ENCODE measurements around the gene HS1BP3.
A peak's percentile ranks its signal among the peaks of the same experiment; 100 is the strongest.

DNA sequence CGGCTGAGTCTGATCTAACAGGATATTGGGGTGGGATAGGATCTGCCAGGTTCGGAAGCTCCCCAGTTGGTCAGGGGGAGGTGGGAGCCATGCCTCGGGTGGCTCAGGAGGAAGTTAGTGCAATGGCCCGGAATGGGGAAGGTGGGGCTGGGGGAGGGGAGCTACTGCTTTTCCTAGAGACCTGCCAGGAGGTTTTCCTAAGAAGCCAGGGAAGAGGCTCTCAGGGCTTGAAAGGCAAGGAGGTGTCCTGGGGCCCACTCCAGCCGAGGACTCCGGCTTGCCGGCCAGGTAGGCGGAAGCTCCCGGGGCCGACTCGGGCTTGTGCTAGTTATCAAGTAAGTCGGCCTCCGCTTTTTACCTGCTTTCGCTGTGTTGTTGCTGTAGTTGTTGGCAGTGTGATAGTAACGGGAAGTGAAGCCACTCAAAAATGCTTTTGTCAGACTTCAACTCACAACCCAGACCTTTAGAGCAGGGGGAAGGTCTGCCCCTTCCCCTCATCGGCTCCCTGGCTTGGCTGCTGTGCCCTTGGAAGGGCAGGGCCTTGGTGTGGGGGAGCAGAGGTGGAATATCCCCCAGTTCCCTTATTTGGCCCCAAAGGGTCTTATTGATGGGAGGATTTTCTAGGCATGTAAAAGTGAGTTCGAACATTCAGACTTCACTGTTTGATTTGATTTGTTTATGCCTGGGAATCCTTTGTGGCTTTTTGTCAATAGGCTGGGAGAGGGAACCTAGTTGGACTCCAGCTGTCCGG lies 21.5 kb upstream of the HS1BP3 start:
- TF ChIP-seq EZH2 (IDR thresholded peaks at IDR 0.05; ENCODE audit: insufficient read depth, low read length), result peak; percentile 34
- TF ChIP-seq, protein P1, sequence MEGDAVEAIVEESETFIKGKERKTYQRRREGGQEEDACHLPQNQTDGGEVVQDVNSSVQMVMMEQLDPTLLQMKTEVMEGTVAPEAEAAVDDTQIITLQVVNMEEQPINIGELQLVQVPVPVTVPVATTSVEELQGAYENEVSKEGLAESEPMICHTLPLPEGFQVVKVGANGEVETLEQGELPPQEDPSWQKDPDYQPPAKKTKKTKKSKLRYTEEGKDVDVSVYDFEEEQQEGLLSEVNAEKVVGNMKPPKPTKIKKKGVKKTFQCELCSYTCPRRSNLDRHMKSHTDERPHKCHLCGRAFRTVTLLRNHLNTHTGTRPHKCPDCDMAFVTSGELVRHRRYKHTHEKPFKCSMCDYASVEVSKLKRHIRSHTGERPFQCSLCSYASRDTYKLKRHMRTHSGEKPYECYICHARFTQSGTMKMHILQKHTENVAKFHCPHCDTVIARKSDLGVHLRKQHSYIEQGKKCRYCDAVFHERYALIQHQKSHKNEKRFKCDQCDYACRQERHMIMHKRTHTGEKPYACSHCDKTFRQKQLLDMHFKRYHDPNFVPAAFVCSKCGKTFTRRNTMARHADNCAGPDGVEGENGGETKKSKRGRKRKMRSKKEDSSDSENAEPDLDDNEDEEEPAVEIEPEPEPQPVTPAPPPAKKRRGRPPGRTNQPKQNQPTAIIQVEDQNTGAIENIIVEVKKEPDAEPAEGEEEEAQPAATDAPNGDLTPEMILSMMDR (IDR thresholded peaks at IDR 0.05; ENCODE audit: insufficient read depth, low read depth, low read length), result no peak

Data from astrocyte (in vitro differentiated cells and primary cell).